ENCODE data around the gene CAMLG. TPM values are rescaled to one million over a fixed set of nuclear protein-coding genes. Genes with fewer than 3 reads are reported as not detected.
A peak's percentile ranks its signal among the peaks of the same experiment; 100 is the strongest.

Gene CAMLG
- polyA plus RNA-seq, 1 of the 3 experiments (the other 2 are of a cell fraction), result 16.9 TPM

GRCh38 chr5:134784946-134785620, 46.7 kb downstream of the CAMLG start:
- no peaks in the 10 kb centered on the region for H3K9me3 ChIP-seq
- H3K27ac ChIP-seq (ENCODE audit: low read depth in 2 of 2, low read length in 1 of 2), result peak overlapping the region in 1 of 2 experiments; percentile 17; a peak in 2 of 4 replicates
- WGBS (ENCODE audit: low lambda C conversion rate), result 80% methylated on average over 3 of the region's 3 CpGs
- no peak overlapping the region for H3K4me3 ChIP-seq (ENCODE audit: low read depth in 2 of 2, low read length in 1 of 2)
- peaks cover 61 to 66% of the 10 kb centered on the region in 2 experiments for H3K36me3 ChIP-seq (replicated peaks in 1 of 2; ENCODE audit: control insufficient read depth in 1 of 2, insufficient read depth in 2 of 2, low read length in 1 of 2)
- H3K79me2 ChIP-seq (ENCODE audit: insufficient read depth), result peaks cover 15% of the 10 kb centered on the region; the same call in 1 of the 2 replicates
- H3K4me1 ChIP-seq (ENCODE audit: control insufficient read depth in 1 of 2, insufficient read depth in 2 of 2, low read depth in 1 of 2, low read length in 1 of 2), result no peaks in the 10 kb centered on the region
- TF ChIP-seq FOSL2 (IDR thresholded peaks at IDR 0.05; ENCODE audit: borderline replicate concordance, low read depth) (peak; percentile 3; the same call in 1 of the 2 replicates), ELF1 (IDR thresholded peaks at IDR 0.05) (no peak)
- no peak overlapping the region for H3K9ac ChIP-seq
- CTCF ChIA-PET, result interaction anchor here (1.0 kb wide), 1 partner anchor 36 kb away, joined by 3 read pairs; no protein-coding TSS in a partner anchor
- POLR2A ChIA-PET, result no interaction called here
- H3K4me2 ChIP-seq, result no peak overlapping the region
- no peak for DNase-seq
- H3K27me3 ChIP-seq (ENCODE audit: insufficient read depth), result no peaks in the 10 kb centered on the region
- H2AFZ ChIP-seq (ENCODE audit: low read depth), result no peak overlapping the region
- H3F3A ChIP-seq (replicated peaks; ENCODE audit: insufficient read depth), result peaks cover 18% of the 10 kb centered on the region
- H3K9me2 ChIP-seq, result no peaks in the 10 kb centered on the region
- H4K20me1 ChIP-seq (ENCODE audit: insufficient read depth), result no peaks in the 10 kb centered on the region

- Histone ChIP-seq H3K9me3 (no peaks in the 10 kb centered on the region), H3K79me2 (ENCODE audit: insufficient read depth) (peaks cover 16% of the 10 kb centered on the region; the same call in 1 of the 2 replicates), H3K4me2 (no peak overlapping the region), H3K9ac (no peak overlapping the region), H3K4me3 (ENCODE audit: low read depth in 2 of 2, low read length in 1 of 2) (no peak overlapping the region), H2AFZ (ENCODE audit: low read depth) (no peak overlapping the region), H3F3A (replicated peaks; ENCODE audit: insufficient read depth) (peaks cover 13% of the 10 kb centered on the region), H3K4me1 (ENCODE audit: control insufficient read depth in 1 of 2, insufficient read depth in 2 of 2, low read depth in 1 of 2, low read length in 1 of 2) (no peaks in the 10 kb centered on the region), H3K27ac (ENCODE audit: low read depth in 2 of 2, low read length in 1 of 2) (no peak overlapping the region), H4K20me1 (ENCODE audit: insufficient read depth) (no peaks in the 10 kb centered on the region), H3K9me2 (no peaks in the 10 kb centered on the region), H3K36me3 (replicated peaks in 1 of 2; ENCODE audit: control insufficient read depth in 1 of 2, insufficient read depth in 2 of 2, low read length in 1 of 2) (peaks cover 65 to 74% of the 10 kb centered on the region in 2 experiments), H3K27me3 (ENCODE audit: insufficient read depth) (no peaks in the 10 kb centered on the region)
- POLR2A ChIA-PET, result interaction anchor here (0.6 kb wide), 1 partner anchor 12 kb away, joined by 3 read pairs; no protein-coding TSS in a partner anchor
- CTCF ChIA-PET, result no interaction called here
- TF ChIP-seq NRF1 (IDR thresholded peaks at IDR 0.05; ENCODE audit: low read depth, low read length), result no peak
- TF ChIP-seq EZH2phosphoT487 (IDR thresholded peaks at IDR 0.05; ENCODE audit: borderline replicate concordance, low read depth), result no peak
- TF ChIP-seq IRF3 (IDR thresholded peaks at IDR 0.05; ENCODE audit: low read depth, low read length), result no peak
- TF ChIP-seq CHD2 (IDR thresholded peaks at IDR 0.05; ENCODE audit: low read length, partially characterized antibody), result no peak
- no peak for TF ChIP-seq TAF1 (IDR thresholded peaks at IDR 0.05; ENCODE audit: borderline replicate concordance, low read depth, low read length)
- TF ChIP-seq TEAD4 (IDR thresholded peaks at IDR 0.05; ENCODE audit: borderline replicate concordance, insufficient read depth), result no peak
- no peak for TF ChIP-seq EP300 (IDR thresholded peaks at IDR 0.05; ENCODE audit: borderline replicate concordance in 1 of 2, low read depth in 1 of 2, low read length in 1 of 2)
- TF ChIP-seq PBX3 (IDR thresholded peaks at IDR 0.05), result no peak
- no peak for TF ChIP-seq FOSL2 (IDR thresholded peaks at IDR 0.05; ENCODE audit: borderline replicate concordance, low read depth)
- WGBS (ENCODE audit: low lambda C conversion rate), result 100% methylated on average over 1 of the region's 1 CpG
- DNase-seq, result no peak
Measured at GRCh38 chr5:134787692-134788091, 49.3 kb downstream of the CAMLG start.
